H1 (cell line): ENCODE results near the gene NBEA. TPM values are rescaled to one million over a fixed set of nuclear protein-coding genes. Genes with fewer than 3 reads are reported as not detected.

Experiments
- CTCF ChIA-PET: fragments of 300-600 bp; sonication (Branson Sonifier 250); formaldehyde crosslinking; loops from one replicate; lab custom pipeline; 2021; ENCODE audit not compliant: partially characterized antibody; lab: Charles Lee
- POLR2A ChIA-PET: fragments of 300-600 bp; sonication (Branson Sonifier 250); formaldehyde crosslinking; loops from one replicate; lab custom pipeline; 2021; ENCODE audit warnings: inconsistent platforms; ENCODE audit not compliant: partially characterized antibody; lab: Charles Lee
- DNase-seq, 2 experiments: peaks; one replicate each; pipeline versions ENCODE4 v3.0.0 to v3.0.0-alpha.2; 2010 to 2022; ENCODE audit warnings: low spot score in 2 of 2, low read depth in 1 of 2, mixed read lengths in 1 of 2
- FAIRE-seq: peaks from 2 replicates; lab custom pipeline; 2011; peaks lifted over from hg19 to GRCh38; lab: Jason Lieb, UNC
- H2AFZ ChIP-seq: 2 replicates; pipeline ENCODE4 v1.8.1; 2012; ENCODE audit warnings: low read length, inconsistent platforms
- H2AK5ac ChIP-seq: 2 replicates; pipeline ENCODE4 v1.6.1; 2013; ENCODE audit warnings: low read depth, low read length
- H2BK120ac ChIP-seq: replicated peaks from 2 replicates; pipeline ENCODE3; 2013; ENCODE audit warnings: low read depth, low read length, inconsistent platforms
- H2BK12ac ChIP-seq: 2 replicates; pipeline ENCODE4 v1.6.1; 2013; ENCODE audit warnings: low read depth, low read length
- H2BK15ac ChIP-seq: 2 replicates; pipeline ENCODE4 v1.6.1; 2013; ENCODE audit warnings: low read length
- H2BK20ac ChIP-seq: 2 replicates; pipeline ENCODE4 v1.6.1; 2013; ENCODE audit warnings: low read length
- H2BK5ac ChIP-seq: 2 replicates; pipeline ENCODE4 v1.6.1; 2013; ENCODE audit warnings: low read depth, low read length
- H3K14ac ChIP-seq: 2 replicates; pipeline ENCODE4 v1.6.1; 2013; ENCODE audit warnings: inconsistent platforms; ENCODE audit not compliant: insufficient read length
- H3K18ac ChIP-seq: 2 replicates; pipeline ENCODE4 v1.6.1; 2013; ENCODE audit warnings: low read length; ENCODE audit errors: extremely low read depth
- H3K23ac ChIP-seq: 2 replicates; pipeline ENCODE4 v1.6.1; 2013; ENCODE audit warnings: inconsistent platforms; ENCODE audit not compliant: insufficient read length
- H3K23me2 ChIP-seq: 2 replicates; pipeline ENCODE4 v1.6.1; 2013; ENCODE audit warnings: low read depth, low read length
- H3K27ac ChIP-seq: 2 replicates; pipeline ENCODE4 v1.6.1; 2011; ENCODE audit warnings: low read depth, low read length, inconsistent platforms
- H3K27me3 ChIP-seq, 4 experiments: replicated peaks in 1 of 4; 1 replicate in 1 of 4; 2 replicates in 3 of 4; pipeline versions ENCODE4 v1.6.1 to v1.8.1; 2011 to 2013; ENCODE audit warnings: low read length in 3 of 4, mild to moderate bottlenecking in 3 of 4, inconsistent platforms in 2 of 4, mixed read lengths in 2 of 4, moderate library complexity in 1 of 4; ENCODE audit not compliant: control insufficient read depth in 3 of 4, insufficient read depth in 3 of 4; ENCODE audit errors: extremely low read depth in 1 of 4
- H3K36me3 ChIP-seq, 4 experiments: 2 replicates each; pipeline versions ENCODE4 v1.6.1 to v1.8.1; 2011 to 2013; ENCODE audit warnings: mild to moderate bottlenecking in 4 of 4, low read length in 3 of 4, moderate library complexity in 2 of 4, control low read depth in 1 of 4, inconsistent platforms in 1 of 4; ENCODE audit not compliant: insufficient read depth in 4 of 4, control insufficient read depth in 2 of 4
- H3K4ac ChIP-seq: replicated peaks from 2 replicates; pipeline ENCODE3; 2013; ENCODE audit warnings: low read length, low read depth, mixed read lengths, inconsistent platforms; ENCODE audit not compliant: insufficient read length
- H3K4me1 ChIP-seq, 4 experiments: replicated peaks in 1 of 4; 1 replicate in 1 of 4; 2 replicates in 3 of 4; pipeline versions ENCODE4 v1.6.1 to v1.8.1; 2011 to 2013; ENCODE audit warnings: low read length in 3 of 4, inconsistent platforms in 2 of 4, mixed read lengths in 1 of 4; ENCODE audit not compliant: insufficient read depth in 4 of 4, control insufficient read depth in 3 of 4
- H3K4me2 ChIP-seq, 2 experiments: 2 replicates each; pipeline versions ENCODE4 v1.6.1 to v1.8.1; 2011 to 2013; ENCODE audit warnings: low read depth in 2 of 2, low read length in 2 of 2, control low read depth in 1 of 2, inconsistent platforms in 1 of 2, mild to moderate bottlenecking in 1 of 2; ENCODE audit not compliant: insufficient read depth in 1 of 2
- H3K4me3 ChIP-seq, 4 experiments: fragments of 200-600, 300-600 bp in 1 of 4; sonication (generic), shearing (Covaris generic), sonication (Bioruptor Twin) in 1 of 4; 2 replicates each; pipeline versions ENCODE4 v1.5.1 to v1.8.1; 2011 to 2016; ENCODE audit warnings: low read length in 4 of 4, low read depth in 3 of 4, control low read depth in 2 of 4, inconsistent platforms in 2 of 4, mild to moderate bottlenecking in 2 of 4, mixed read lengths in 1 of 4, moderate library complexity in 1 of 4; ENCODE audit not compliant: insufficient read depth in 2 of 4; ENCODE audit errors: extremely low read depth in 1 of 4
- H3K56ac ChIP-seq: replicated peaks from 2 replicates; pipeline ENCODE3; 2013; ENCODE audit warnings: low read depth, mild to moderate bottlenecking, mixed read lengths, low read length, inconsistent platforms; ENCODE audit not compliant: insufficient read length
- H3K79me1 ChIP-seq: 2 replicates; pipeline ENCODE4 v1.6.1; 2013; ENCODE audit warnings: low read depth, low read length, control low read depth
- H3K79me2 ChIP-seq, 2 experiments: 2 replicates each; pipeline versions ENCODE4 v1.6.1 to v1.8.1; 2012 to 2013; ENCODE audit warnings: low read length in 2 of 2, mild to moderate bottlenecking in 2 of 2, inconsistent platforms in 1 of 2; ENCODE audit not compliant: insufficient read depth in 2 of 2, control insufficient read depth in 1 of 2
- H3K9ac ChIP-seq, 4 experiments: replicated peaks in 1 of 4; 1 replicate in 1 of 4; 2 replicates in 3 of 4; pipeline versions ENCODE4 v1.6.1 to v1.8.1; 2011 to 2013; ENCODE audit warnings: low read depth in 3 of 4, low read length in 3 of 4, control low read depth in 2 of 4, mild to moderate bottlenecking in 2 of 4, moderate library complexity in 2 of 4, inconsistent platforms in 1 of 4; ENCODE audit errors: extremely low read depth in 1 of 4
- H3K9me3 ChIP-seq, 2 experiments: 2 replicates each; pipeline versions ENCODE4 v1.6.1 to v1.8.1; 2012 to 2013; ENCODE audit warnings: mild to moderate bottlenecking in 2 of 2, moderate library complexity in 2 of 2, control low read depth in 1 of 2, inconsistent platforms in 1 of 2, low read depth in 1 of 2, low read length in 1 of 2, mixed read lengths in 1 of 2; ENCODE audit not compliant: insufficient read depth in 2 of 2
- H4K20me1 ChIP-seq, 2 experiments: replicated peaks in 1 of 2; 2 replicates each; pipeline versions ENCODE3 to v1.8.1; 2011 to 2013; ENCODE audit warnings: inconsistent platforms in 2 of 2, low read length in 2 of 2, mild to moderate bottlenecking in 1 of 2; ENCODE audit not compliant: insufficient read depth in 2 of 2, control insufficient read depth in 1 of 2
- H4K5ac ChIP-seq: 2 replicates; pipeline ENCODE4 v1.6.1; 2013; ENCODE audit warnings: low read length, low read depth, mixed read lengths, inconsistent platforms; ENCODE audit not compliant: insufficient read length
- H4K8ac ChIP-seq: 2 replicates; pipeline ENCODE4 v1.8.0; 2013; ENCODE audit warnings: mild to moderate bottlenecking, moderate library complexity, low read length, inconsistent platforms; ENCODE audit not compliant: insufficient read depth; ENCODE audit errors: extremely low read depth
- H4K91ac ChIP-seq: replicated peaks from 2 replicates; pipeline ENCODE3; 2013; ENCODE audit warnings: low read length, mixed read lengths, inconsistent platforms; ENCODE audit not compliant: insufficient read length
- BACH1 ChIP-seq: IDR thresholded peaks from 2 replicates; pipeline ENCODE4 v1.6.1; 2012; ENCODE audit warnings: low read length, improper control_type of control experiment
- CEBPB ChIP-seq: IDR thresholded peaks from 2 replicates; pipeline ENCODE4 v1.6.1; 2012; ENCODE audit warnings: low read depth, low read length
- EZH2 ChIP-seq: fragments of 200-600 bp; sonication (generic); IDR thresholded peaks from 2 replicates; pipeline ENCODE4 v1.7.1; 2012; ENCODE audit warnings: low read depth, mild to moderate bottlenecking, moderate library complexity, low read length, inconsistent platforms; ENCODE audit not compliant: severe bottlenecking
- FOSL1 ChIP-seq: IDR thresholded peaks from 2 replicates; pipeline ENCODE4 v1.6.1; 2011; ENCODE audit warnings: mild to moderate bottlenecking, low read depth, low read length, moderate library complexity; ENCODE audit not compliant: insufficient read depth
- KDM5A ChIP-seq: fragments of 200-600 bp; IDR thresholded peaks from 2 replicates; pipeline ENCODE4 v1.7.1; 2012; ENCODE audit warnings: mild to moderate bottlenecking, low read length, inconsistent platforms, mixed read lengths
- RNF2 ChIP-seq: fragments of 200-900, 300-1000 bp; sonication (generic); IDR thresholded peaks from 2 replicates; pipeline ENCODE4 v1.7.1; 2016; ENCODE audit warnings: borderline replicate concordance, low read depth, mild to moderate bottlenecking, antibody characterized with exemption, low read length; ENCODE audit not compliant: poor library complexity, severe bottlenecking; ENCODE audit errors: missing control alignments
- SUZ12 ChIP-seq: fragments of 200-600 bp; sonication (generic); IDR thresholded peaks from 2 replicates; pipeline ENCODE4 v1.6.1; 2012; ENCODE audit warnings: mild to moderate bottlenecking, inconsistent platforms, low read length, moderate library complexity, mixed read lengths
- TAF7 ChIP-seq: optimal IDR thresholded peaks from 2 replicates; pipeline ENCODE3; 2011; ENCODE audit warnings: low read depth, mild to moderate bottlenecking, inconsistent platforms, low read length, moderate library complexity, borderline replicate concordance
- WGBS, 2 experiments: shearing (Covaris generic) in 1 of 2; methylation state at CpG; one replicate each; pipeline versions ENCODE4 v1.1.6 to v1.1.7; 2013 to 2015; ENCODE audit warnings: low lambda C conversion rate in 2 of 2, mixed read lengths in 2 of 2, inconsistent platforms in 1 of 2, low coverage in 1 of 2, missing lambda C conversion rate in 1 of 2; ENCODE audit not compliant: insufficient replicate concordance in 2 of 2, insufficient coverage in 1 of 2, insufficient read length in 1 of 2; ENCODE audit errors: extremely low coverage in 1 of 2, missing lambda C conversion rate in 1 of 2; 5-methylcytosine and 5-hydroxymethylcytosine counted together
- polyA plus RNA-seq, 7 experiments: library from polyadenylated mRNA; depleted of rRNA in 3 of 7; stranded (reverse) in 5 of 7; unstranded in 2 of 7; fragments of >200 nt in 5 of 7; fragments of 200-250 nt in 2 of 7; gene quantifications; 1 replicate in 5 of 7; 2 replicates in 1 of 7; 4 replicates in 1 of 7; pipeline versions ENCODE4 v1.2.1 to v1.2.3, GENCODE V29; 2011 to 2013; ENCODE audit warnings: missing spikeins in 2 of 7, mixed read lengths in 2 of 7
- total RNA-seq: library from RNA; stranded (reverse); fragmentation: NEBNext Ultra II Directional; extraction: Animal tissue kit (Norgen Biotek cat#: 25700); gene quantifications from 2 replicates; pipeline ENCODE4 v1.2.1, GENCODE V29; 2021
- TF ChIP-seq, protein P1 (sequence below): IDR thresholded peaks from 2 replicates; pipeline ENCODE4 v1.6.1; 2012; ENCODE audit warnings: inconsistent platforms

The NBEA gene
- total and polyA plus RNA-seq, 2 of the 8 experiments (the other 6 are each of a cell fraction or from before 2014, with no cell fraction given): 14.2 to 21.5 TPM

- H3K27me3 ChIP-seq: no peaks in the 10 kb centered on the region
- H2BK15ac ChIP-seq: no peak overlapping the region
- no peaks in the 10 kb centered on the region for H3K4me1 ChIP-seq
- H3K18ac ChIP-seq: no peak overlapping the region
- no peak overlapping the region for H3K4me3 ChIP-seq
- DNase-seq (no peak), FAIRE-seq (no peak)
- no peak overlapping the region for H2BK5ac ChIP-seq
- H2BK120ac ChIP-seq: no peak overlapping the region
- no peak overlapping the region for H3K27ac ChIP-seq
- no peak overlapping the region for H4K91ac ChIP-seq
- H3K56ac ChIP-seq: no peak overlapping the region
- TF ChIP-seq FOSL1: no peak
- TF ChIP-seq, protein P1, sequence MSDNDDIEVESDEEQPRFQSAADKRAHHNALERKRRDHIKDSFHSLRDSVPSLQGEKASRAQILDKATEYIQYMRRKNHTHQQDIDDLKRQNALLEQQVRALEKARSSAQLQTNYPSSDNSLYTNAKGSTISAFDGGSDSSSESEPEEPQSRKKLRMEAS: no peak
- no peak for TF ChIP-seq CEBPB
- no peak for TF ChIP-seq SUZ12
- no peak for TF ChIP-seq RNF2
- TF ChIP-seq EZH2: no peak
- no peak for TF ChIP-seq KDM5A
- no peak for TF ChIP-seq TAF7
- TF ChIP-seq BACH1: no peak
- TF ChIP-seq, all 59 proteins: peak for 0
- H3K23ac ChIP-seq: no peak overlapping the region
- H2BK12ac ChIP-seq: no peak overlapping the region
- WGBS, 2 experiments: 86% methylated on average over 4 of the region's 4 CpGs; no CpG with 5 or more reads in 1 of the 2 experiments
- no peak overlapping the region for H4K5ac ChIP-seq
- H3K9ac ChIP-seq: no peak overlapping the region
- ChIA-PET POLR2A (interaction anchor here (0.6 kb wide), 1 partner anchor 24 kb away, joined by 3 read pairs; no protein-coding TSS in a partner anchor), CTCF (no interaction called here)
- no peak overlapping the region for H3K14ac ChIP-seq
- H4K20me1 ChIP-seq: peaks cover 0 to 1% of the 10 kb centered on the region in 2 experiments
- no peak overlapping the region for H2AFZ ChIP-seq
- H2BK20ac ChIP-seq: no peak overlapping the region
- H3K36me3 ChIP-seq: peaks cover 0 to 10% (median 0%) of the 10 kb centered on the region in 4 experiments; a peak in 2 of 8 replicates
- no peaks in the 10 kb centered on the region for H3K79me1 ChIP-seq
- H3K4me2 ChIP-seq: no peak overlapping the region
- no peak overlapping the region for H2AK5ac ChIP-seq
- no peak overlapping the region for H3K4ac ChIP-seq
- H3K23me2 ChIP-seq: no peaks in the 10 kb centered on the region
- H3K9me3 ChIP-seq: peaks cover 9 to 12% of the 10 kb centered on the region in 2 experiments; a peak in 3 of 4 replicates
- H3K79me2 ChIP-seq: no peaks in the 10 kb centered on the region
- H4K8ac ChIP-seq: no peak overlapping the region
These were observed 310.6 kb downstream of the NBEA start for GRCh38 chr13:35252536-35253205.
